GM18909 (cell line): ENCODE data around the gene GIT1.

Source experiments
- ATAC-seq: cut with Tn5 transposase; IDR thresholded peaks from one replicate; pipeline ENCODE4 v1.9.1; 2021; ENCODE audit warnings: mild to moderate bottlenecking; ENCODE audit not compliant: unreplicated experiment, poor library complexity

Gene GIT1

DNA sequence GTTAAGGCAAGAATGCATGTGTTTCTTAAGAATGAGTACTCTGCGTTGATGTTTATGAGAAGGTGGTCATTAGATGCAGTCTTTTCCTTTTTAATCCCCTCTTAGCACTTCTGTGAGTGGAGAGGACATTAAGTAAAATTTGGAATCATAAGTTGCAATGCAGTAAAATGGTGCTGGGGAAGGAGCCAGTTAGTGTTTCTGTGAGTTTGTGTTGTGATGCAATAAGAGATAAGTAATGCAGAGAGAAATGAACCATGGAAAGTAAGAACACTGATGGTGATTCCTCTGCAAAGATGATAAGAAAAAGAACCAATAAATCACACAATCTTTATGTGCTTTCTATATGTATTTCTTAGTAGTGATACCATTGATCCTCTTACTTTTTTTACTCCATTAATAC is 42.6 kb downstream of the GIT1 start:
- no peak for ATAC-seq

DNA sequence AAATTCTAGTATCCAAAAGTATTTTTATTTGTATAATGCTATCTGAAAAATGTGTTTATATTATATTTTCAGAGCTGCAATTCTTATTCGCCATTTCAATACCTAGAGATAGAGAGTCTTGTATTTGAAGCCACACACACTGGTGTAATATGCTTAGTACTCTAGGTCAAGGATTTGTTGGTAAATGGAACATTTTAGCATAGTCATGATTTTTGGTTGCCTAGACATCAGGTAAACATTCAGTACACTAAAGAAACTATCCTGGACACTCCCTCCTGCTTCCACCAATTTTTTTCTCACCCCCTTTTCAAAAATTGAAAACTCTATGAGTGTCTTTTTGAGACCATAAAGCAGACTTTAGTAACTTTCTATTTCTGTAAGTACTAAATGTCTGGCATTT is 43.4 kb downstream of the GIT1 start:
- ATAC-seq = no peak

DNA sequence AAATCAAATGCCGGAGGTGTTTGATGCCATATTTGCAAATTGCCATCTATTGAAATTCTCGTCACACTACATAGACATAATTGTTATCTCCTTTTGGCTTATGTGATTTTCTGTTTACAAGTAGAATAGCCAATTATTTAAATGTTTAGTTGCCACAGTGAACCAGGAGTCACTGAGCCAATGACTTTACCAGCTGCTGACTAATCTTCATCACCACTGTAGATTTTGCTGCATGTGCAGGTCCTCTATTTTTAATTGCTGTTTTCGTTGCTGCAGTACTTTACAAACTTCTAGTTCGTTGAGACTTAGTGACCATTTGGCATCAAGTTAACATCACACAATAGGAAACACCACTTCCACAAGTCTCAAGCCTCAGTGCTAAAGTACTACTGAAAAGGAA is 45.4 kb downstream of the GIT1 start:
- no peak for ATAC-seq

DNA sequence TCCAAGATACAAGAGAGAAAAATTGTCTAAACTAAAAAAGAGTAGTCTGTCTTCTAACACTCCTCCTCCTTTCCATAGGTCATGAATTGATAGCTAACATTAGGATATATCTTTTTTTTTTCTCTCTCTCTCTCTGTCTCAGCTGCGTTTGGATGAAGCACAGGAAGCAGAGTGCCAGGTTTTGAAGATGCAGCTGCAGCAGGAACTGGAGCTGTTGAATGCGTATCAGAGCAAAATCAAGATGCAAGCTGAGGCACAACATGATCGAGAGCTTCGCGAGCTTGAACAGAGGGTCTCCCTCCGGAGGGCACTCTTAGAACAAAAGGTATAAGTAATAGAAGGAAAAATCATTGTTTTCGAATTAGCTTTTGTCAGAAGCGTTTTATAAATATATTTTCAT is 55.5 kb downstream of the GIT1 start:
- no peak for ATAC-seq

DNA sequence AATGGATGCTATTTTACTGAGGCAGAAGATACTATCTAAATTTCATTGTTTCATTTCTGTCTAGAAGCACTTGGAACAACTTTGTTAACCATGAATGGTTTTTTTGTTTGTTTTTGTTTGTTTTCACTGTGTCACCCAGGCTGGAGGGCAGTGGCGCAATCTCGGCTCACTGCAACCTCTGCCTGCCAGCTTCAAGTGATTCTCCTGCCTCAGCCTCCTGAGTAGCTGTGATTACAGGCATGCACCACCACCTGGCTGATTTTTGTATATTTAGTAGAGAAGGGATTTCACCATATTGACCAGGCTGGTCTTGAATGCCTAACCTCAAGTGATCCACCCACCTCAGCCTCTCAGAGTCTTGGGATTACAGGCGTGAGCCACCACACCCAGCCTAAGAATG is 63.1 kb downstream of the GIT1 start:
- ATAC-seq = no peak

DNA sequence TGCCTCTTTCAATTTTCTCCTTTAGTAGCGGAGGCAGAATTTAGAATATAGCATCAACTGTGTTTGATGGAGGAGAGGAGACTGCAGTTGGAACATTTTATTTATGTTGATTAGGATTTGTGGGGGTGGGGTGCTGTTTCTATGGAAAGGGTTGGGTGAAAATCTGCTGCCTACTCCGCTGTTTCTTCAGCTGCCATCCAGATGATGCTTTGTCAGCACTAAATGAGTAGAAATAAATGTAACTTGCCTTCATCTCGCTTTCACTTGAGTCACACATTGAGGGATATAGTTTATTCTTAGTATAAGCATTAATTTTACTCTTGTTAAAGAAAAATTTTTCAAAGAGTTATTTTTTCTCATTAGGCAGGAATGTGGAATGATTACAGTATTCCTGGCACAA is 64.8 kb downstream of the GIT1 start:
- no peak for ATAC-seq
